GM21737 (cell line): Measurements from ENCODE around the gene ING2.

Experiments used
- ATAC-seq: cut with Tn5 transposase; IDR thresholded peaks from one replicate; pipeline ENCODE4 v1.9.1; 2021; ENCODE audit warnings: mild to moderate bottlenecking, moderate library complexity; ENCODE audit not compliant: unreplicated experiment

ING2 gene

DNA sequence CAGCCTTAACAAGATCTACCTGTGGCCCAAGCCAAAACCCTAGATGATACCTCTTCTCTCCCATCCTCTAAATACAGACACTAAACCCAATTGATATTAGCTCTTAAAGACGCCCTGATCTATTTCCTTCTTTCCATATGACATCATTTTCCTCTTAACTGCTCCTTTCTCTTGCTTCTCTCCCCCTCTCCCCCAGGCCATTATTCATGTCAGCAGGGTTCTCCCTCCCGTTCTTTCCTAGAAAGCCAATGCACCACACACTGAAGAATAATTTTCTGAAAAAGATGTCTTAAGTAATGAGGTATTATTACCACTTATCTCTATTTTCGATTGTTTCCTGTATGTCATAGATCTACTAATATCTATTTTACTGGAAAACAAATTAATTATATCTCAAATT is 9.7 kb upstream of the ING2 start:
- ATAC-seq = no peak

GRCh38 chr4:183499389-183499788 is 5.5 kb upstream of the ING2 start:
- ATAC-seq = no peak

DNA sequence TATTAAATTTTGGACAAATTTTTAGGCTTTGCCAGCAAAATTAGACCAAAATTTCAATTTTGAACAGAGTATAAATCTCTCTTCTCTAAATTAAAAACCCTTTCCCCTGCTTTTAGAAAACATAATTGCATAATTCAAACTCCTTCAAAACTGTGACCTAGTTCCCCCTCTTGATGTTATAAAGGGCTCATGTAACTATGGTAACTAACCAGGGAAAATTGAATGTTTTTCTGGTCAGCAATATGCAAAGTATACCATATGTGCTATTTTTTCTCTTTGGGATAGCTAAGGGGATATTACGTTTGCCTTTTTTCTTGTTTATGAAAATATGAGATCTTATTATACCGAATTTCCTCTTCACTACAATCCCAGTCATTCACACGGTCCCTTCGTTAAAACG is 5.1 kb upstream of the ING2 start:
- ATAC-seq = no peak

DNA sequence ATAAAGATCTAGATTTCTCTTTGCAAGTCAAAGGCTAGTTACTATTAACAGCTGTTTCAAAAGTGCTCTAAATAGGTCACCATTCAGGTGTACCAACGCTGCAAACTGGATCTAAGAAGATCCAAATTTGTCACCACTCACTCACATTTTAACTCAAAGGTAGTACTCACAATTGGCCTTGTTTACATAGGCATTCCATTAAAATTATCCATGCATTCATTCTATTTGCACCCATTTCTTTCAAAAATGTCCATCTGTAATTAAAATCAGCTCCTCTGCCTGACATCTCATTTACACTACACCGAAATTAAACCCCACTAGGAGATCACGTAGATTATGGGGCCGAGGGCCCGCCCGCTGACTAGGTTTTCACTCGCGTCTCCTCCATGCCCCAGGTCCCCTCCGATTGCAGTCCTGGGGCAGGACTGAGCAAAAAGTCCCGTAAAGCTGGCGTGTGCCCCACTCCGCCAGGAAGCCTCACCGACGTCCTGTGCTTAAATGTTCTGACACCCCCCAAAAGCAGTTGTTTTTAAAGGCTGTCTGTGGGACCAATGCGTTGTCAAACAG is 1.3 kb upstream of the ING2 start:
- peak; percentile 1 for ATAC-seq

DNA sequence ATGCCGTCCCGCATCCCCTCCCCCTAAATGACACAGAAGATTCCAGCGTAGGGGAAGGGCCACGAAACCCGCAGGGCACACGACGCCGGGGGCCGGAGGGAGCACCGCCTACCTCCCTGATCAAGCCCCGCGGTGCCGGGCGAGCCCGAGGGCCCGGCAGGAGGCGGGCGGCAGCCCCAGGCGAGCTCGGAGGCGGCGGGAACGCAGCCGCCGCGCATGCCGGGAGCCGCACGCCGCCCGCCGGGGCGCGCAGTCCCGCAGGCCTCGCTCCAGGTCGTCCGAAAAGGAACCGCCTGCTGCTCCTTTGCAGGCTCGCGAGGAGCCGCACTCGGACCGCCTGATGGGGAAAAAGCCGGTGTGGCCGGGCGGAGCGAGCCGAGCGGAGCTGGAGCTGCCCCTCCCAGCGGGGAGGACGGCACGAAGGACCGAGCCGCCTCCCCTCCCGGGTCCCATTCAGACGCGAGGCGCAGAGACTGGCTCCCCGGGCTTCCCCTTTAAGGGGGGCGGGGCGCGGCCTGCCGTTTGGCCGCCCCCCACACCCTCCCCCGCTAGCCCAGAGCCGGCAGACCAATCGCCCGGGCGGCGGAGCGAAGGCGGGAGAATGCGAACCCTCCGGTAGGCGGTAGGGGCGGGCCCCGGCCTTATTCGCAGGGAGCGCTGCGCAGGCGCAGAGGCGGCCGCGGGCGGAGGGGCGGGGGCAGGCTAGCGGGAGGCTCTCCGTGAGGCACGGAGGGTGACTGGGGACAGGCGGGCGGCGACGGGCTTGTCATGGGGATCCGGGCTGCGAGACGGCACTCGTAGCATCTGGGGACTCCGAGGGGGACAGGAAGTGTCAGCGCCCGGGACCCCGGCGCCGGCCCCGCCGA is 561 bp upstream of the ING2 start:
- peak; percentile 69 for ATAC-seq

GRCh38 chr4:183505611-183506388 is 942 bp downstream of the ING2 start:
- ATAC-seq = peak; percentile 47

DNA sequence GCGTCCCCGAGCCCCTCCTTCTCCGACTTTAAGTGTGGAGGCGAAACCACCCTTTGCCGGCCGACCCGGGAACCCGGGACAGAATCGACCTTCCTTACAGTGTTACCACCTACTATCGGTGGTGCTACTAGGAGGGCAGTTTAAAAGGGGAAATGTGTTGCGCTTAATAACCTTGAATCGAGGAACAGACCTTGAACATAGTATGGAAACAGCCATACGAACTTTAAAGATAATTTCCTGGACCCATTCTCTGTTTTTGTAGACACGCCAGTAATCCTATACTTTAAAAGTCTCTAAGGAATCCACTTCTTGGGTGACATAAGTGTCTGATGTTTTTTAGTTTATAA is 1.5 kb downstream of the ING2 start:
- ATAC-seq = no peak

- ATAC-seq = no peak
Measured at GRCh38 chr4:183507925-183508696, 3.3 kb downstream of the ING2 start.

- ATAC-seq = no peak
Measured at GRCh38 chr4:183508697-183509335, 4.0 kb downstream of the ING2 start.

DNA sequence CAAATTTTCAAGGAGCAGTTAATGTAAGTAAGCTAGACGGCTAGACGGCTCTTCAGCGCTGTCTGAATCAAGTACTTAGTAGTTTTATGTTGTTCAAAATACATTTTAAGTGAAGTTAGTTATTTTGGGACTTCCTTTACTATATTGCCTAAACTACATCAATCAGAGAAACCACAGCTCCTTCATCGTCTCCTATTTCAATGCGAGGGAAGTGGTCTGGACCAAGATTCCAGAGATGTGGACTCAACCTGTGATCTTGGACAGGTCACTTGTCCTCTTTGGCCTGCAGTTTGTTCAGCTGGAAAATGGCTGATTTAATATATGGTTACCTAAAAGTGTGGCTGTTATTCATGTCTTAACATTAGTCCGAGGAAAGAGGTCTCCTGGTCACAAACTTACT is 10.6 kb downstream of the ING2 start:
- no peak for ATAC-seq

- no peak for ATAC-seq
Measured at GRCh38 chr4:183517194-183517593, 12.3 kb downstream of the ING2 start.

DNA sequence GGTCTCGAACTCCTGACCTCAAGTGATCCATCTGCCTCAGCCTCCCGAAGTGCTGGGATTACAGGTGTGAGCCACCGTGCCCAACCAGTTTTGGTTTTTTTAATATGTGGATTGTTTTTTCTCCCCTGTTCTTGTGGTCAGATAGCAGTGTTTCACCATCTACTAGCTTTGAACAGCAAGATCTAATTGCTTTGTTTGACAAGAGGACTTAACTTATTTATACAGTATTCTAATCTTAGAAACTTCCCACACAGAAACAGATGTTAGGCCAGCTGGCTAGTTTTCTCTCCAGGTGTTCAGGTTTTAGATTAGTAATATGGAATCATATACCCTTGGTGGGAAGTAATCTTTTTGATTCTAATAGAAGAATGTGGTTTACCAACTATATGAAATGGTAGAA is 12.9 kb downstream of the ING2 start:
- ATAC-seq = no peak

DNA sequence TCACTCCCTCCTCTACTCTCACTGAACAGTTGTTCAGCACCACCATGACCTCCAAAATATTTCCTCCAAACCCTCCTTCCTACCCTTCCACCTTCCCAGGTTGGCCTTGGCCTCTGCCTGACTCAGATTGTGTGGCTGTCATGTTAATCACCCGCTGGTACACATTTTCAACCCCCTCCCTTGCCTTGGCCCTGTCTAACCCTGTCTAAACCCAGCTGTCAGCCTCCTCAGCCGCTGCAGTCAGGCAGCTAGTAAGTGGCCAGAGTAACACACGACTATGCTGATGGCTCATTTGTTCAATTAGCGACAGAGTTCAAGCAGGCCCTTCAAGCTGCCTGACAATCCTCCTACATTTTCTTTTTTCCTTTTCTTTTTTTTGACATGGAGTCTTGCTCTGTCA is 18.0 kb downstream of the ING2 start:
- no peak for ATAC-seq

GRCh38 chr4:183527326-183527725 is 22.5 kb downstream of the ING2 start:
- ATAC-seq = no peak

DNA sequence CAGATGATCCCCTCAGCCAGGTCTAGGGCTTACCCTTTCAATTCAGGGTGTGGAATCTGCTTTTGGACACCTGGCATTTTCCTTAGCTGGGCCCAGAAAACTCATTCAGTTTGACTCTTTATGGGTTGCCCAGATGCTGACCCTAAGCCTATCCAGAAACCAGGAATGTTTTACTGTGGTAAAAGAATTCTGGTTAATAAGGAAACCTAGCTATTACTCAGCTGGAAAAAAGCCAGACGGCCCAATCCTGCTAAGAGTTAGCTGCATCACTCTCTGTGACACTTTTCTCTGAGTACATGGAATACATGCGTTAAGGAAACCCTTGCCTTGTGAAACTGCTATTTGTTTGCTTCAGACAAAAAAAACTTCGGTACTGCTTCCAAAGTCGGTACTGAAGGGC is 28.0 kb downstream of the ING2 start:
- ATAC-seq = no peak

DNA sequence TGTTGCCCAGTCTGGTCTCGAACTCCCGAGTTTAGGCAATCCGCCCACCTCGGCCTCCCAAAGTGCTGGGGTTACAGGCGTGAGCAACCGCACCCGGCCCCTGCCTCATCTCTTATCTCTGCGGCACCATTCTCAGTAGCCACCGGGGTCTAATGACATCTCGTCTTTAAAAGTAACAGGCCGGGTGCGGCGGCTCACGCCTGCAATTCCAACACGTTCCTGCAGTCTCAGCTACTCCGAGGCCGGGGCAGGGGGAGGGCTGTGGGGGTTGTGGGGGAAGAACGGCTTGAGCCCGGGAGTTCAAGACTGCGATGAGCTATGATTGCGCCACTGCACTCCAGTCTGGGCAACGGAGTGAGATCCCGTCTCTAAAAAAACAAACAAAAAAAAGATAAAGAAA is 28.8 kb downstream of the ING2 start:
- ATAC-seq = no peak

DNA sequence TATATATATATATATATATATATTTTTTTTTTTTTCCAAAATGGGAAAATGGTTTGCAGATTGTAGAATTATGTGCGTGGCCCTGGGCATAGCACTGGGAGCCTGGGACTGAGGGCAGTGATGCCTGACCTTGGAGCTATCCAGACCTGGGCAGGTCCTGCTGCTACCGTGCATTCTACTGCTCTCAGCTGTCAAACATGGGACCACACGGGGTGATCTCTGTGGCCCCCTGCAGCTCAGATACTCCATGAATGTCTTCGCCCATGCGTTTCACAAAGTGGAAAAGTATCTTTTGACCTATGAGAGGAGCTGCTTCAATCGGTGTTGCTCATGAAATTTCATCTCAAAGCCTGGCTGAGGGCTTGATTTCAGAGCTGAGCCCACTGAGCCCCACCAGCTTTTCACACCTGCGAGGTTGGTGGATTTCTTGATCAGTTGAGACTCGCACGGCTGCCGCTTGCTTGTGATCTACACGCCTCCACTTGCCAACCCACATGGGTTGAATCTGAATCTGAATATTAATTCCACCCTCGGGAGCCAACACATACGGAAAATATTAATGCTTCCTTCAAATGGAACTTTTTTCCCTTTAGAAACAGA is 35.7 kb downstream of the ING2 start:
- ATAC-seq = no peak

GRCh38 chr4:183541010-183541751 is 36.3 kb downstream of the ING2 start:
- ATAC-seq = no peak

- no peak for ATAC-seq
Measured at GRCh38 chr4:183541752-183542040, 36.8 kb downstream of the ING2 start.

GRCh38 chr4:183543435-183543834 is 38.6 kb downstream of the ING2 start:
- no peak for ATAC-seq
